Omental fat pad (tissue), 4 donors: ENCODE results near the gene APOA5. TPM values are rescaled to one million over a fixed set of nuclear protein-coding genes. Genes with fewer than 3 reads are reported as not detected.

Experiments
- ATAC-seq: fragments of 150-250 bp; one replicate; pipeline ENCODE4 v1.9.1; 2016; ENCODE audit warnings: mild to moderate bottlenecking, moderate library complexity; ENCODE audit not compliant: low FRiP score
- DNase-seq: peaks from one replicate; pipeline ENCODE4 v3.0.0-alpha.2; 2019; ENCODE audit warnings: low spot score
- total RNA-seq, 4 donors: library from RNA; depleted of rRNA; stranded (reverse); fragments of >200 nt; gene quantifications; one replicate each; pipeline ENCODE4 v1.1.0, GENCODE V29; 2016
- TF ChIP-seq, protein P1 (sequence below), 3 donors: fragments of 450-650 bp; IDR thresholded peaks; one replicate each; pipeline ENCODE4 v1.5.1; 2016 to 2017; ENCODE audit warnings: antibody characterized with exemption in 3 of 3, mild to moderate bottlenecking in 3 of 3, moderate library complexity in 2 of 3

The APOA5 gene
- total RNA-seq, 4 donors from 2014 or later, result not detected

DNA sequence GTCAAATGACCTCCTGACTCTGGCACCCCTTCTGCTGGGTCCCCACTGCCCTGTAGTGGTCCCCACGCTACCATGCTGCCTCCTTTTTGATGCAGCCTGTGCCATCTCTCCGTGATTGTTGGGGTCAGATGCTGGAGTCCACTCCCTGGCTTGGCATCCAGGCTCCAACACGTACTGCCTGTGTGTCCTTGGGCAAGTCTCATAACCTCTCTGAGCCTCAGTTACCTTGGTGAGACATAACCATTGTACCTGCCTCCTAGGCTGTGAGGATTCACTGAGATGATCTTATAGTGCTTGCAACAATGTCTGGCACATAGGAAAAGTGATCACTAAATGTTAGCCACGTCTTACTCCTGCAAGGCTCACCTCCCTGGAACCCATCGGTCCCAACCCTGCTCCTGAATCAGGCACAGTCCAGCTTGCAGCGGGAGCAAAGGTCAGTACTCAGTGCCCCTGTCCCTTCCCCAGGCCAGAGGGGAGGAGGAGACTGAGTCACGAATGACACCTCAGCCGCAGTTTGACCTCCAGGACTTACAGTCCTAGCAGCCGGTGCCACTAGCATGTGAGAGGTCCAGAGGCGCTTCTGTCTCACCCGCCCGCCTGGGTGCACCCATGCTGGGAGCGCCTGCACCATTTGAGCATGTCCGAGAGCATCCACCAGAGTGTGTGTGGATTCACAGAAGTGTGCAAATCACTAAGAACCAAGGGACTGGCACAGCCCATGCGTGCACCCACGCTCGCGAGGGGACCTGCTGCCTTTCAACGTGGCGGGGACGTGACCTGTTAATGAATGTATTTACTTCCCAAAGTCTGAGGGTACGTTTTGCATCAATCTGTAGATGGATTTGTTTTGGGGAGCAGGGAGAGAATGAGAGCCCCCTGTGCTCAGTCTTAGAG, 34.4 kb upstream of the APOA5 start:
- TF ChIP-seq, protein P1, sequence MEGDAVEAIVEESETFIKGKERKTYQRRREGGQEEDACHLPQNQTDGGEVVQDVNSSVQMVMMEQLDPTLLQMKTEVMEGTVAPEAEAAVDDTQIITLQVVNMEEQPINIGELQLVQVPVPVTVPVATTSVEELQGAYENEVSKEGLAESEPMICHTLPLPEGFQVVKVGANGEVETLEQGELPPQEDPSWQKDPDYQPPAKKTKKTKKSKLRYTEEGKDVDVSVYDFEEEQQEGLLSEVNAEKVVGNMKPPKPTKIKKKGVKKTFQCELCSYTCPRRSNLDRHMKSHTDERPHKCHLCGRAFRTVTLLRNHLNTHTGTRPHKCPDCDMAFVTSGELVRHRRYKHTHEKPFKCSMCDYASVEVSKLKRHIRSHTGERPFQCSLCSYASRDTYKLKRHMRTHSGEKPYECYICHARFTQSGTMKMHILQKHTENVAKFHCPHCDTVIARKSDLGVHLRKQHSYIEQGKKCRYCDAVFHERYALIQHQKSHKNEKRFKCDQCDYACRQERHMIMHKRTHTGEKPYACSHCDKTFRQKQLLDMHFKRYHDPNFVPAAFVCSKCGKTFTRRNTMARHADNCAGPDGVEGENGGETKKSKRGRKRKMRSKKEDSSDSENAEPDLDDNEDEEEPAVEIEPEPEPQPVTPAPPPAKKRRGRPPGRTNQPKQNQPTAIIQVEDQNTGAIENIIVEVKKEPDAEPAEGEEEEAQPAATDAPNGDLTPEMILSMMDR (IDR thresholded peaks at IDR 0.05), result no peak
- DNase-seq (no peak), ATAC-seq (no peak)

DNA sequence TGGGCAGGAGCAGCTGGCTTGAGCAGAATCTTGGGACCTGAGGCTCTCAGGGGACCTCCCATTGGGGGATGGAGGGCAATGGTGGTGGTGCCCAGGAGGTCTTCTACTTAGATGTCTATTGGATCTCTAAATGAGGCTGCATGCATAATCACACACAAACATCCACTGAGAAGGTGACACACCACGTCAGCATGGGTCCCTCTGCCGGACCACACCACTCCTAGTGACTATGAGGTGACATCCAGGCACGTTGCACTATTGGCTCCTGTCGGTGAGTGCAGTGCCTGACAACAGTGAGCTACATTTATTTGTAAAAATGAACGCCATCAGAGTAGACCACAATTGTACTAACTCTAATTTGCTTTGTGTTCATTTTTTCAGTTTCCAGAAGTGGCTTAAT, 33.8 kb upstream of the APOA5 start:
- TF ChIP-seq, protein P1 (IDR thresholded peaks at IDR 0.05), result no peak
- ATAC-seq, result no peak
- DNase-seq, result no peak

DNA sequence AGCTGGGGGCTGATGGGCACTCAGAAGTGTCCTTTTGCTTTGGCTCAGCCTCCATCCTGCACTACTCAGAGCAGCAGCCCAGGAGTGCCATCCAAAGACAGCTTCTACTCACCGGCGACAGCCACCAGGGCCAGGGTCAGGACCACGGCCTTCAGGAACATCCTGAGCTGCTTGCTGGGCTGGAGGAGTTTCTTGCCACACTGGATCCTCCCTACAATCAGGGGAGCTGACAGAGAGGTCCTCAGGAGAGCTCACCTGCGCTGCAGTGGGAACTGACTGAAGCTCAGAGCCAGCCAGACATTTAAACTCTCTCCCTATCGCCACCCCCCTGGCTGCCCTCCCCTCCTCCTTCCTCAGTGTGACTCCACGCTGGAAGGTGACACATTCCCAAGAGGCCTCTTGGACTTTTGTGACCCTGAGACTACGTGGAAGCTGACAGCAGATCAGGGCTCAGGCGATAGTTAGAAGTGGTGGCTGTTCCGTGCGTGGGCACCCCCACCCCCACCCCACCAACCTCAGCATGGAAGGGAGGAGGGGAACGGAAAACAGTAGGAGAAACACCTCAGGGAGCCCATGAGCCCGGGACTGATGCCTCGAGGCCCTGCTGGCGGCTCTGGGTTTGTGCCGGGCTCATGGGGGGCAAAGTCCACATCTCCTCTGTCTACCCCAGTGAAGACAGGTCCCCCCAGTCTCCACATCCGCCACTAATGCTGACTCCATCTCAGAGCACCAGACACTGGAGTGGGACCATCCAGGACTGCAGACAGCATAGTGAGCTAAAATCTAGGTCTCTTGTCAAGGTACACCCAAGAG, 31.6 kb upstream of the APOA5 start, which contains the start of gene APOA4:
Gene APOA4 (minus strand): TSS at position 274 of the 813 bp plus-strand sequence. CDS start 113 bp downstream, at position 161.
- TF ChIP-seq, protein P1 (IDR thresholded peaks at IDR 0.05), result no peak

DNA sequence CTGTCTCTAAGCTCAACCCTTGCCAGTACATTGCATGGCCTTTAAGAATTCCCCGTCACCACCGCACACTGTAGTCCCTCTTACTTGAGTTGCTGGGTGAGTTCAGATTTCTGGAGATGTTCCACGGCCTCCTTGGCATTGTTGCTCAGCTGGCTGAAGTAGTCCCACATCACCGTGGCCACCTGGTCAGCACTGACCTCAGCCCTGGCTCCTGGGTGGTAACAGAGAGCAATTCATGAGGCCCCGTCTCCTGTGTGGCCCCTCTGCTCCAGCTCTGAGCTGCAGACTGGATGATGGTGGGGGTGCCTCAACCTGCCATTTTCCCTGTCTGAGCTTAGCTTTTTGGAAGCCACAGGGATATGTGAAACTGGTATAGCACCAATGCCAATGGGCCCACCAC, 30.9 kb upstream of the APOA5 start:
- no peak for DNase-seq
- no peak for ATAC-seq
- TF ChIP-seq, protein P1 (IDR thresholded peaks at IDR 0.05), result no peak

More for the DNA sequence above, 31.6 kb upstream of the APOA5 start, which contains the start of gene APOA4:
- ATAC-seq (no peak), DNase-seq (no peak)

DNA sequence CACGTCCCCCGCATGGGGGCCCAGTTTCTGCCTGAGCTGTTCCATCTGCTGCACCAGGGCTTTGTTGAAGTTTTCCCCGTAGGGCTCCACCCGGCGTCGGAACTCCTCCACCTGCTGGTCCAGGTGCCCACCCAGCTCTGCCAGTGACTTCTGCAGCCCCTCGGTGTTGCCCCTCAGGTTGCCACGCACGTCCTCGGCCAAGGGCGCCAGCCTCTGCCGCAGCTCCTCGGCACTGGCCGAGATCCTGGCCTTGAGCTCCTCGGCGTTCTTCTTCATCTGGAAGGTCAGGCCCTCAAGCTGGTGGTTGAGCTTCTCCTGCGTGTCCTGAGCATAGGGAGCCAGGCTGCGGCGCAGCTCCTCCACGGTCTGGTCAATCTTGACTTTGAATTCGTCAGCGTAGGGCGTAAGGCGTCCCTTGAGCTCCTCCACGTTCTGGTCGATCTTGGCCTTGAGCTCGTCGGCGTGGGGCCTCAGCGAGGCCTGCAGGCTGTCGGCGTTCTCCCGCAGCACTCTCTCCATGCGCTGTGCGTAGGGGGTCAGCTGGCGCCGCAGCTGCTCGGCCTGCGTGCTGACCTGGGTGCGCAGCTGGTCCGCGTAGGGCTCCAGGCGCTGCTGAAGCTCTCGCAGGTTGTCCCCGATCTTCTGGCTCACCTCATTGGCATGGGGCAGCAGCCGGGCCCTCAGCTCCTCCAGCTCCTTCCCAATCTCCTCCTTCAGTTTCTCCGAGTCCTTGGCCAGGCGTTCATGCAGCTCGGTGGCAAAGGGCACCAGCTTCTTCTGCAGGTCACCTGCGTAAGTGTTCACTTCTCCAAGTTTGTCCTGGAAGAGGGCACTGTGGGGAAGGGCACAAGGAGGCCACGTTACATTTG, 29.6 kb upstream of the APOA5 start:
- ATAC-seq (no peak), DNase-seq (no peak)
- TF ChIP-seq, protein P1 (IDR thresholded peaks at IDR 0.05), result no peak

DNA sequence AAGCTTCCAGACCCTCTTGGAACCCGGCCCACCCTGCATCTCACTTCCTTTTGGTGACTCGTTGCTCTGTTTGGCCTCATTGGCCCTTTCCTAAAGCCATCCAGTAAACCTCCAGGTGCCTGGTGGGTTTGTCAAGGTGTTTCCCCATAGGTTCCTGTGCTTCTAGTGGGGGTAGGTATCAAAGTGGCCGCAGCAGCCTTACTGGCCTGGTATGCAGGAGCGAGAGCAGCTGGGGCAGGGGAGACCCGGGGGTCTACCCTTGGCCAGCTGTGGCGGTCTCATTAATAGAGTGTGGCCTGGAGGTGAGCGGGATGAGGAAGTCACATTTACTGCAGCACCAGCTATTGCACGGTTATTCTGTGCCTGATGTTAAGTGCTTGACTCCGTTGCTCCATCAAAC, 27.4 kb upstream of the APOA5 start:
- no peak for ATAC-seq
- TF ChIP-seq, protein P1 (IDR thresholded peaks at IDR 0.05), result no peak

More for the DNA sequence above, 27.4 kb upstream of the APOA5 start:
- no peak for DNase-seq
